Stimulated activated naive CD8-positive, alpha-beta T cell treated with anti-CD3 and anti-CD28 coated beads, Interleukin-15, amount 100 ng/mL, for 72 hours (primary cell): Measurements from ENCODE around the gene AKR7A3.
"Not testable (repeated sequence)": the region's sequence is repeated elsewhere in the genome, so short reads cannot be mapped to it uniquely, and the experiment has no call there.

ENCODE experiments used
- ATAC-seq: fragments of 150-1000 bp; cut with Tn5 transposase; 2 replicates; pipeline ENCODE4 v1.10.0; 2021; ENCODE audit warnings: mild to moderate bottlenecking, moderate library complexity
- DNase-seq, 2 donors: peaks; one replicate each; pipeline ENCODE4 v3.0.0; 2021 to 2022
- H3K27ac Mint-ChIP-seq, 2 donors: one replicate each; pipeline ENCODE4 v1.8.0; 2022; ENCODE audit warnings: mild to moderate bottlenecking in 2 of 2, mixed read lengths in 2 of 2, moderate library complexity in 2 of 2
- H3K27me3 Mint-ChIP-seq: one replicate; pipeline ENCODE4 v1.8.0; 2022; ENCODE audit warnings: mixed read lengths
- H3K4me1 Mint-ChIP-seq: one replicate; pipeline ENCODE4 v1.8.0; 2022; ENCODE audit warnings: mild to moderate bottlenecking, mixed read lengths
- H3K4me3 Mint-ChIP-seq, 2 donors: one replicate each; pipeline ENCODE4 v1.8.0; 2022; ENCODE audit warnings: mild to moderate bottlenecking in 2 of 2, mixed read lengths in 2 of 2, moderate library complexity in 1 of 2
- H3K9me3 Mint-ChIP-seq, 2 donors: one replicate each; pipeline ENCODE4 v1.8.0; 2022; ENCODE audit warnings: mixed read lengths in 2 of 2

The AKR7A3 gene

DNA sequence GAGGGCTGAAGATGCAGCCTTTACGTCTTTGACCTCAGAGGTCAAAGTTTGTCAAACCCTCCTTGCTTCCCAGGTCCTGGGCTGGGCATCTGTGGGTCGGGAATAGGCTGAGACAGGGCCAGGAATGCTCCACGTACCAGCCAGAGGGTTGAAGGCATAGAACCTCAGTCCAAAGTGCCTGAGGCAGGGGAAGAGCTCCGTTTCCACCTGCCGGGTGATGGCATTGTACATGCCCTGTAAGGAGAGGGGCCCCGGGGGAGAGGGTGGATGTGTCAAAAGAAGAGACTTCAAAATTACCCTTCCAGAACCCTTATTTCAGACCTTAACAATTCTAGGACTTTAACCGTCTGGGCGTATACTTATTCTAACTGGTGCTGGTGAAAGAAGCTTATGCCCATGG is 3.7 kb downstream of the AKR7A3 start:
- no peak for DNase-seq
- ATAC-seq, result no peak
- H3K27ac Mint-ChIP-seq, result no peak overlapping the region
- H3K4me1 Mint-ChIP-seq, result peaks cover 14% of the 10 kb centered on the region
- peaks cover 23% of the 10 kb centered on the region for H3K27me3 Mint-ChIP-seq
- H3K4me3 Mint-ChIP-seq, result no peak overlapping the region
- H3K9me3 Mint-ChIP-seq, result no peaks in the 10 kb centered on the region

DNA sequence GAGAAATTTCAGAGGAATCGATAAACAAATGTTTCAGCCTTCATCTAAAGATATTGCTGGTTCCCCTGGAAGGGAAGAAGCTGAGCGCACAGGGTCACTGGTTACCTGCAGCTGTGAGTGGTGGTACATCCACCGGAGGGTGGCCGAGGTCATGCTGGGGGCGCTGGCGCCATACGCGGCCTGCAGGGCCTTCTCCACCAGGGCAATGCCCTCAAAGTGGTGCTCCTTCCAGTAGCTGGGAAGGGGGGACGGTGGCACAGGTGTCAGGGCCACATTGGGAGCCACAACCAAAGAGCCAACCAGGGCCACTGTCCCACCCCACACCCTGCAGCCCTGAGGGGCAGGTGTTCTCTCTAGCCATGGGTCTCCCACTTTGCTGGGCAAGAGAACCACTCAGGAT is 4.7 kb downstream of the AKR7A3 start:
- peaks cover 13% of the 10 kb centered on the region for H3K27me3 Mint-ChIP-seq
- no peaks in the 10 kb centered on the region for H3K9me3 Mint-ChIP-seq
- no peak overlapping the region for H3K27ac Mint-ChIP-seq
- H3K4me3 Mint-ChIP-seq, result no peak overlapping the region
- H3K4me1 Mint-ChIP-seq, result peaks cover 9% of the 10 kb centered on the region
- DNase-seq, result no peak
- no peak for ATAC-seq

DNA sequence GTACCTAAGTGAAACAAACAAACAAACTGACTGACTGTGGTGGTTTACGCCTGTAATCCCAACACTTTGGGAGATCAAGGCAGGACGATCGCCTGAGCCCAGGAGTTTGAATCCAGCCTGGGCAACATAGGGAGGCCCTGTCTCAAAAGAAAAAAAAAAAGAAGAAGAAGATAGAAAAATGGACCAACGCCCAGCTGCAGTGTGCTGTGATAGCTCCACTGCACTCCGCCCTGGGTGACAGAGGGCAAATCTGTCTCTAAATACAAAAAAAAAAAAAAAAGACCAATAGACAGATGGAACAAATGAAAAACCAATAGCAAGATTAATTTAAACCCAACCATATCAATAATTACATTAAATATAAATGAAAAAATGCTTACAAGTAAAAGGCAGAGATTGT is 13.9 kb downstream of the AKR7A3 start:
- Mint-ChIP-seq H3K9me3 (peaks cover 10 to 13% of the 10 kb centered on the region in 2 donors), H3K4me3 (no peak overlapping the region), H3K27me3 (peaks cover 38% of the 10 kb centered on the region), H3K4me1 (peaks cover 7% of the 10 kb centered on the region), H3K27ac (no peak overlapping the region)
- ATAC-seq (no peak), DNase-seq (no peak)

DNA sequence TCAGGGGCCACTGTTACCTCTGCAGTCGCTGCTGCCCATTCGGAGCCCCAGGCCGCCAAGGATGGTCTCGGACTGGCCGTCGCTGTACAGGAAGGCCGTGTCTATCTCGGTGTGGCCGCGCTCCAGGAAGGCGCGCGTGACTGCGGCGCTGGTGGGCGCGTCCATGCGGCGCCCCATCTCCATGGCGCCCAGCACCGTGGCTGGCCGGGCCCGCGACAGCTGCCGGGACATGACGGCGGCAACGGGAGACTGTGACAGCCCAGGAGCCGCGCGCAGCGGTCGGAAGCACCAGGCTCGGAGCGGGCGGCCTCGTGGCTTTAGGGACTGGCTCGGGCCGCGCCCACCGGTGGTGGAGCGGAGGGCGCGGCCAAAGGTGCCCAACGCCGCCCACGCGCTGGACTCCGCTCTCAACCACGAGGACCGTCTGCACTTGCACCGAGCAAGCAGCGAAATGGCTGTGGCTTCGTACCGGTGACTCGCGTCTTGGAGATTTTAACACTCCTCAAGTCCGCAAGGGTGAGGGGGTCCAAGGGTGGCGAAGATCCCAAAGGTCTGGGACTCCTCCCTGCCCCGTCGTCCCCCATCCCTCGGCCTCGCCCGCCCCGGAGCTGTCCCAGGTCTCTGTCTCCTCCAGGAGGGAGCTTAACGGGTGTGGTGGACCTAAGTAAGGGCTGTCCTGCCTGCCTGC is 14.6 kb downstream of the AKR7A3 start:
- not testable (repeated sequence) for H3K4me1 Mint-ChIP-seq, DNase-seq

DNA sequence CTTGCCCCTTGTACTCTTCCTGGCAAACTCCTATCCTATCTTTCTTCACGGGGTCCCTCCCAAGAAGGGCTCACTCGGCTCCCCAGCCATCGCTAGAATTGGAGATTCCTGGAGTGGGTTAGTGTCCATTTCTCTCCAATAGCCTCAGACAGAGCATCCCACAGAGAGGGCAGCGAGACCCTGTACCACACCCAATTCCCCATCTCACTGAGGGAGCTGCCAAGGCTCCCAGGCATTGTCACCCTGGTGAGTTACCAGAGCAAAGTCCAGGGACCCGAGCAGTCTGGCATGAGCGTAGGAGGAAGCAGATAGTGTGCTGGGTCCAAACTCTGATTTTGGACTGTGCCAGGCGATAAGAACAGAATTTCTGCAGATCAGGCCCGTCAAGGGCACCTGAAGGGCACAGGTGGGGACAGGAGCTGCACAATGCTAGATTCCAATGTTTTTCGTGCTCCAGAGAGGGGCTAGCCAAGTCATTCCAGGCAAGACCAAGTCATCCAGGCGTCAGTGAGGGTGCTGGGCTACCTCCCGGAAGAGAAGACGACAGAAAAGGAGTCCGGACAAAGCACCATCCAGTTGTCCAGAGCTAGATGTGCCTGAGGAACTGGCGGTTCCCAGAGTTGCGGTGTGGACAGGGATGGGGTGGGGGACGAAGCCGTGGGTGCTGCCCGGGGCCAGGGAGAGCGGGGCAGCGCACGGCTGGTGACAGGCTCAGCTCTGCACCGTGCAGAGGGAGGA is 15.3 kb downstream of the AKR7A3 start:
- H3K4me1 Mint-ChIP-seq, result peaks cover 7% of the 10 kb centered on the region
- ATAC-seq (no peak), DNase-seq (no peak)
- H3K9me3 Mint-ChIP-seq, result peaks cover 10 to 13% of the 10 kb centered on the region in 2 donors
- no peak overlapping the region for H3K27ac Mint-ChIP-seq
- peak overlapping the region in 1 of 2 donors; percentile 59 for H3K4me3 Mint-ChIP-seq
- H3K27me3 Mint-ChIP-seq, result peaks cover 38% of the 10 kb centered on the region

More for the DNA sequence above, 14.6 kb downstream of the AKR7A3 start:
- H3K27ac Mint-ChIP-seq, H3K4me3 Mint-ChIP-seq: not testable (repeated sequence)
- Mint-ChIP-seq H3K27me3 (peaks cover 38% of the 10 kb centered on the region), H3K9me3 (peaks cover 10 to 13% of the 10 kb centered on the region in 2 donors)
- peak; percentile 62 for ATAC-seq

DNA sequence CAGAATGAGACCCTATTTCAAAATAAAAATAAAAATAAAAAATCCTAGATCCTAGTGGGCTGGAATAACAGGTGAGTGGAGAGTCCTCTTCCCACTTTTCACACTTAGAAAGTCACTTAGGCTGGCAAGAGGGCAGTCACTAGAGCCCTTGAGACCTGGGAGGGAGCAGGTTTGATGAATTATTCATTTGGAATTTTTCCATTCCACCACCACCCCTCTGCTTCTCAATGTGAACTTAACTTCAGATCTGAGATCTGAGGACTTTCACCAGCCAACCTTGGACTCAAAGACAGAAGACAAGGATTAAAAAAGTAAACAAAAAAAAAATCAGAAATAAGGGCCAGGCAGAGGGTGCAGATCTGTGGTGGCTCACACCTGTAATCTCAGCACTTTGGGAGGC is 16.5 kb downstream of the AKR7A3 start:
- Mint-ChIP-seq H3K9me3 (peaks cover 10 to 13% of the 10 kb centered on the region in 2 donors), H3K27ac (no peak overlapping the region), H3K4me1 (peaks cover 7% of the 10 kb centered on the region), H3K27me3 (peaks cover 38% of the 10 kb centered on the region), H3K4me3 (no peak overlapping the region)
- ATAC-seq (no peak), DNase-seq (no peak)

DNA sequence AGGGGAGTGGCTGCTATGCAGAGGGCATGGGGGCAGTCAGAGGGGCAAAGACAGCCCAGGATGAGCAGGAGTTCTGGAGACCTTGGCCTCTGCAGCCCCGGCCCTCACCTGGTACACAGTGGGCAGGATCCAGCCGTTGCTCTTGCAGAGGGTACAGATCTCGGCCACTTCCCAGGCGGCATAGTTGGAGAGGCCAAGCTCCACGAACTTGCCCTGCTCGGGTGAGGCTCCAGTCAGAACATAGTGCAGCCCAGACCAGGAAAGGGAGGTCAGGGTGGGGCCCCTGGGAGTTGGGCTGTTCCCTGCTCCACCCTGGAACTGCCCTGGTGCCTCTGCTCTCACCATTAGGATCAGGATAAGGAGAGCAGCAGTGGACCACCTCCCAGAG is 18.2 kb downstream of the AKR7A3 start:
- H3K9me3 Mint-ChIP-seq, H3K4me3 Mint-ChIP-seq, ATAC-seq, DNase-seq, H3K27ac Mint-ChIP-seq, H3K4me1 Mint-ChIP-seq: not testable (repeated sequence)
- peaks cover 38% of the 10 kb centered on the region for H3K27me3 Mint-ChIP-seq

DNA sequence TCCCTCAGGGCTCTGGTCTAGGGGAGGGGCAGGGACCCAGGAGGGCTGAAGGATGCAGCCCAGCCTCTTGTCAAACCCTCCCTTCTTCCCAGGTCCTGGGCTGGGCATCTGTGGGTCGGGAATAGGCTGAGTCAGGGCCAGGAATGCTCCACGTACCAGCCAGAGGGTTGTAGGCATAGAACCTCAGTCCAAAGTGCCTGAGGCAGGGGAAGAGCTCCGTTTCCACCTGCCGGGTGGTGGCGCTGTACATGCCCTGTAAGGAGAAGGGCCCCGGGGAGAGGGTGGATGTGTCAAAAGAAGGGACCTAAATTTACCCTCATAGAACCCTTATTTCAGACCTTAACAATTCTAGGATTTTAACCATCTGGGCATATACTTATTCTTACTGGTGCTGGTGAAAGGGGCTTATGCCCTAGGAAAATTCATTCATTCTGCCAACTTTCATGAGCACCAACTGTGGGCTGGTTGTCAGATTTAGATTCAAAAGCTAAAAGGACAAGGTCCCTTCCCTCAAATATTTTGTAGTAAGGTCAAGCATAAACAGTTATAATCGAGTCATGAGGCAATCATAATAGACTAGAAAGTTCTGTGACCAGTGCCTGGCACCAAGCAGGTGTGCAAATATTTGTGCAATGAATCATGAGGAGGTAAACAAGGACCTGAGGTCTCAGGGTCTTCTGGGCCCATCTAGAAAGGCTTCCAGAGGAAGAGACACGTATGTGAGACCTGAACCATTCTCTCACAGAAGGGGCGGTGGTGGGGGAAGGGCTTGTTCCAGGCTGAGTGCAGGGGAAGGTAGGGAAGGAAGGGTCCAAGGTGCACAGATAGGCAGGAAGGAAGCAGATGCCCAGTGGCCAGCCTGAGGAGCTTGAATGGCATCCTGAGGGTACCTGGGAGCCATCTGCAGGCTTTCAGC is 18.9 kb downstream of the AKR7A3 start:
- not testable (repeated sequence) for H3K4me1 Mint-ChIP-seq, H3K9me3 Mint-ChIP-seq, H3K27ac Mint-ChIP-seq, H3K4me3 Mint-ChIP-seq, DNase-seq, ATAC-seq
- peaks cover 36% of the 10 kb centered on the region for H3K27me3 Mint-ChIP-seq

DNA sequence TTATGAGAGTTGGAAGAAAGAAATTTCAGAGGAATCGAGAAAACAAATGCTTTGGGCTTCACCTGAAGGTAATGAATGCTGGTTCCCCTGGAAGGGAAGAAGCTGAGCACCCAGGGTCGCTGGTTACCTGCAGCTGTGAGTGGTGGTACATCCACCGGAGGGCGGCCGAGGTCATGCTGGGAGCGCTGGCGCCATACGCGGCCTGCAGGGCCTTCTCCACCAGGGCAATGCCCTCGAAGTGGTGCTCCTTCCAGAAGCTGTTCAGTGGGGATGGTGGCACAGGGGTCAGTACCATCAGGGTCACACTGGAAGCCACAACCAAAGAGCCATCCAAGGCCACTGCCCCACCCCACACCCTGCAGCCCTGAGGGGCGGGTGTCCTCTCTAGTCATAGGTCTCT is 20.1 kb downstream of the AKR7A3 start:
- no peak for ATAC-seq

DNA sequence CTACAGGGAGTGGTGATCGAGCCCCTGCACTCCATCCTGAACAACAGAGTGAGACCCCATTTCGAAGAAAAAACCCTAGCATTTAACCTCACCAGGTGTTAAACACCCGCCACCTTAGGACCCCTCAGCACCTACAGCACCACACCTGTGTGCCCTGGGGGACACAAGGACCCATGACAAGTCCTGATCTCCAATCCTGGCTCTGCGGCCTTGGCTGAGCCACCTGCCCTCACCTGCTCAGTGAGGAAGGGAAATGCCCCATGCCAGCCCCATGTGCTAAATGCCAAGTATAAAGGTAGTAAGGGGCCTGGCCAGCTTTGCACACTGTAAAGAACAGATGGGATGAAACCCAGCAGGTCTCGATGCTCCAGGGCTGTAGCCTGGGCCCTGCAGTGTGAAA is 25.8 kb downstream of the AKR7A3 start:
- no peaks in the 10 kb centered on the region for H3K9me3 Mint-ChIP-seq
- H3K27ac Mint-ChIP-seq, result no peak overlapping the region
- H3K4me1 Mint-ChIP-seq, result peaks cover under 1% of the 10 kb centered on the region
- H3K4me3 Mint-ChIP-seq, result no peak overlapping the region
- no peaks in the 10 kb centered on the region for H3K27me3 Mint-ChIP-seq
- ATAC-seq, result no peak
- DNase-seq, result no peak

More for the DNA sequence above, 20.1 kb downstream of the AKR7A3 start:
- no peak for DNase-seq
- no peak overlapping the region for H3K4me3 Mint-ChIP-seq
- H3K4me1 Mint-ChIP-seq, result peaks cover 4% of the 10 kb centered on the region
- H3K9me3 Mint-ChIP-seq, result peaks cover 0 to 4% of the 10 kb centered on the region in 2 donors
- peaks cover 24% of the 10 kb centered on the region for H3K27me3 Mint-ChIP-seq
- H3K27ac Mint-ChIP-seq, result no peak overlapping the region

DNA sequence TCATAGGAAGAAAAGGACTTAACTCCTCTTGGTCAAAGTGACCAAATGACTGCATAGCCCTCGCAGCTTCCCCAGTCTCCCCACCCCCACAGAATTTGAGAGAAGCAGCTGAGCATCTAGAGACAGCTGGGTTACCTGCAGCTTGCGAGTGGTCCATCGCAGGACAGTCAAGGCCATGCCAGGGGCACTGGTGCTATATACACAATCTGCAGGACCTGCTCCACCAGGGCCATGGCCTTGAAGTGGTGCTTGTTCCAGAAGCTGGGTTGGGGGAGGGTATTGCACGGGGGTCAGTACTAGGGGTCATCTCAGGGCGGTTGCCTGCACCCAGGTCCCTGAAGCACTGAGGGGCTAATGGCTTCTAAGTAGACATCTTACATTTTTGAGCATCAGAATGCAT is 26.5 kb downstream of the AKR7A3 start:
- DNase-seq (no peak), ATAC-seq (no peak)
- Mint-ChIP-seq H3K4me3 (no peak overlapping the region), H3K27ac (no peak overlapping the region), H3K27me3 (no peaks in the 10 kb centered on the region), H3K4me1 (peaks cover 8% of the 10 kb centered on the region), H3K9me3 (no peaks in the 10 kb centered on the region)

DNA sequence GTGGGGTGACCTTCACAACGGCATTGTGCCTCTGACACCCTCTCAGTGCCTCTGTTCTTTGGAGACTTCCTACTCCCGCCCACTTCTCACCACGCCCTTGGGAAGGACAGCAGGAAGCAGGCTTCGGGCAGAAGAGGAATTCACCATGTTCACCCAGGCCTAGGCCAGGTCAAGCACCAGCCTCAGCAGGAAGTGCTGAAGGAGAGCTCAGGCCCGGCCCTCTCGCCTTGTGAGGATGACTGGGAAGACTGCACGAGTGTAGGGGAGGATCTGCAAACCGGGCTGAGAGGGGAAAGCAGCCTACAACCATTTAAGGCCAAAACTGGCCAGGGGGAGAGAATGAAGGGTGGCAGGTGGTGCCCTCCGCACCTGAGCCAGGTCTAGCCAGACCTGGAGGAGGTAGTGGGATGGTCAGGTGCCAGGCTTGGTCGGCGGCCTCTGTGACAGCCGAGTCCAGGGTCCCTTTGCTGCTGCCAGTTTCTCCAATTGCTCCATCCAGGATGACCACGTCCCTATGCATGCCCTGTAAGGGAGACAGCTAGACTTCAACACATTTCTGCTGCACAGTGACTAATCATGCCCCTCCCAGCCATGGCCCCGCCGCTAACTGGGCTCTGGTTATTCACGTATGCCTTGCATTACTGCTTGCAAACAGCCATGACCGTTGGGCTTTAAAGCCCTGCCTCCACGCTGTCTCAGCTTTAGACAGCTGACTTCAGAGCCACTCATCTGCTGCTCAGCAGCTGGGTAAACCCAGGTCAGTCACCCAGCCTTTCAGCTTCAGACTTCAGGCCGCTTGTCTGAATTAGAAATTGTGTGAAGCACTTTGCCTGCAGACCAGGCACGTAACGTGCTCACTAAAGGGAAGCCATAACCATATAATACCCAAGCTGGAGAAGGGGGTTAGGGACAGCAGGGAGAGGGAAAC is 28.1 kb downstream of the AKR7A3 start:
- Mint-ChIP-seq H3K27me3 (no peaks in the 10 kb centered on the region), H3K4me1 (peaks cover 18% of the 10 kb centered on the region), H3K4me3 (no peak overlapping the region), H3K9me3 (no peaks in the 10 kb centered on the region), H3K27ac (peak overlapping the region in 1 of 2 donors; percentile 29)
- no peak for ATAC-seq
- no peak for DNase-seq

DNA sequence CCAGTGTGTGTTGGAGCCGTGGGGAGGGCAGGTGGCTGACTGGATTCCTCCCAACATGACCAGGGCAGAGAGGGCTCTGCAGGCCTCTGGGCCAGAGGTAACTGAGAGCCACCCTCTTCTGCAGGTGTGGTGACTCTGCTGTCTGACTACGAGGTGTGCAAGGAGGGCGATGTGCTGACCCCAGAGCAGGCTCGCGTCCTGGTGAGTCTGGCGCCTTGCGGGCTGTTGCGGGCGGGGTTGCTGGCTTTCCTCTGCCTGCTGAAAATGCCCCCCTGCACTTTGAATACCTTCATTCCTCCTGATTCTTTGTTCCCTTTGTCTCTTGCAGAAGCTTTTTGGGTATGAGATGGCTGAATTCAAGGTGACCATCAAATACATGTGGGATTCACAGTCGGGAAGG is 30.2 kb downstream of the AKR7A3 start:
- peaks cover 37% of the 10 kb centered on the region for H3K4me1 Mint-ChIP-seq
- H3K4me3 Mint-ChIP-seq, result no peak overlapping the region
- H3K27me3 Mint-ChIP-seq, result no peaks in the 10 kb centered on the region
- H3K9me3 Mint-ChIP-seq, result no peaks in the 10 kb centered on the region
- no peak for ATAC-seq
- peak overlapping the region in 1 of 2 donors; percentile 87 for H3K27ac Mint-ChIP-seq
- no peak for DNase-seq

DNA sequence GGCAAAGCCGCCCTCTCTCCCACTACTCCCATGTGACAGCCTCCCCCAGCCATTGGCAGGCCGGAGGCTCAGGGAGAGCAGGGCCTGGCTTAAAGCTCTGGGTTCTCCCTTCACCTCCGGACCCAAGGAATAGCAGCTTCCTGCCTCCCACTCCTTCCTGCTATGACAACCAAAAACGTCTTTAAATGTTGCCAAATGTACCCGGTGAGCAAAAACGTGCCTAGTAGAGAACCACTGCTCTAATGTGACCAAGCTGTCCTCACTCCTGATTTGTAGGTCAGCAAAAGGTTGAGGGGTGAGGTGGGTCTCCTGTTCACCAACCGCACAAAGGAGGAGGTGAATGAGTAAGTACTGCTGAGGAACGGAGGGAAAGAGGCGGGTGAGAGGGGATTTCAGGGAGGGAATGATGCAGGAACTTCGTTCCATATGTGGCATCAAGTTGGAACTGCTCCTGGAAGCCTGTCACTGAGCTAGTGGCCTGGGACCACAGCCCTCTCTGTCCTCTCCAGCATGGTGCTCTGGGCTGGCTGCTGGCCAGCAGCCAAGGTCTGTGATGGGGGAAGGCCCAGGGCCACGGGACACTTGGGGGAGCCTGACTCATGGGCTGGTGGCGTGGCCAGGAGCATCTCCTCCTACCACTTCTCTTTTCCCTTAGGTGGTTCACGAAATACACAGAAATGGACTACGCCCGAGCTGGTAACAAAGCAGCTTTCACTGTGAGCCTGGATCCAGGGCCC is 31.2 kb downstream of the AKR7A3 start:
- Mint-ChIP-seq H3K4me3 (no peak overlapping the region), H3K9me3 (no peaks in the 10 kb centered on the region), H3K27ac (peak overlapping the region; percentile 84 to 92), H3K4me1 (peaks cover 44% of the 10 kb centered on the region), H3K27me3 (no peaks in the 10 kb centered on the region)
- DNase-seq, result no peak
- ATAC-seq, result peak; percentile 52
